HG02884 (cell line): ENCODE measurements around the gene LRRC1.
"Not testable (repeated sequence)": the region's sequence is repeated elsewhere in the genome, so short reads cannot be mapped to it uniquely, and the experiment has no call there.

Experiments
- ATAC-seq: cut with Tn5 transposase; IDR thresholded peaks from one replicate; pipeline ENCODE4 v1.9.1; 2021; ENCODE audit warnings: mild to moderate bottlenecking, moderate library complexity; ENCODE audit not compliant: unreplicated experiment

Gene LRRC1

DNA sequence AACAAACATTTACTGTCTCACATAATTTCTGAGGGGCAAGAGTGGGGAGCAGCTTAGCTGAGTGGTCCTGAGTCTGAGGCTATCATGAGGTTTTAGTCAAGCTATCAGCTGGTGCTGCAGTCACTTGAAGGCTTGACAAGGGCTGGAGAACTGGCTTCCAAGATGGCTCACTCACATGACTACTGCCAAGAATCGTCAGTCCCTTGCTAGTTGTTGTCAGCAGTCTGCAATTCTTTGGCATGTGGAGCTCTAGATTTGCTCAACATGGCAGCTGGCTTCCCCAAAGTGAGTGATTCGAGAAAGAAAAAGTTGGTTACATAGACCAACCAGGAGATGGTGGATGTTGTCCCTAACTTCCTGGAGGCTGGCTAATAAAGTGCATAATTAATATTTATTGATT lies 2.8 kb upstream of the LRRC1 start:
- no peak for ATAC-seq

DNA sequence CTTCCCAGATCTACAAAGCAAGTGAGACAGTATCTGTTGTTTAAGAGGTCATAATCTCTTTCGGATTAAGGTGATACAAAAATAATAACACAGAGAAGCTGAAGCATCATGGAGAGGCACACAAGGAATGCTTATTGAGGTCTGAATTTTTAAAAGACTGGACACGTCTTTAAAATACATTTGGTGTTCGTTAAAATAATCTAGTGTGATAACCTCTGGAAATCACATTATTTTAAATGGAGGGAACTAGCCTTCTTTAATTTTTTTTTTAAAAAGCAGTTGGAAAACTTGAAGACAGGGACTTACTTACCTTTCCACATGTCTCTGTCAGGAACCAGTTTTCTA lies 1.9 kb upstream of the LRRC1 start:
- no peak for ATAC-seq

DNA sequence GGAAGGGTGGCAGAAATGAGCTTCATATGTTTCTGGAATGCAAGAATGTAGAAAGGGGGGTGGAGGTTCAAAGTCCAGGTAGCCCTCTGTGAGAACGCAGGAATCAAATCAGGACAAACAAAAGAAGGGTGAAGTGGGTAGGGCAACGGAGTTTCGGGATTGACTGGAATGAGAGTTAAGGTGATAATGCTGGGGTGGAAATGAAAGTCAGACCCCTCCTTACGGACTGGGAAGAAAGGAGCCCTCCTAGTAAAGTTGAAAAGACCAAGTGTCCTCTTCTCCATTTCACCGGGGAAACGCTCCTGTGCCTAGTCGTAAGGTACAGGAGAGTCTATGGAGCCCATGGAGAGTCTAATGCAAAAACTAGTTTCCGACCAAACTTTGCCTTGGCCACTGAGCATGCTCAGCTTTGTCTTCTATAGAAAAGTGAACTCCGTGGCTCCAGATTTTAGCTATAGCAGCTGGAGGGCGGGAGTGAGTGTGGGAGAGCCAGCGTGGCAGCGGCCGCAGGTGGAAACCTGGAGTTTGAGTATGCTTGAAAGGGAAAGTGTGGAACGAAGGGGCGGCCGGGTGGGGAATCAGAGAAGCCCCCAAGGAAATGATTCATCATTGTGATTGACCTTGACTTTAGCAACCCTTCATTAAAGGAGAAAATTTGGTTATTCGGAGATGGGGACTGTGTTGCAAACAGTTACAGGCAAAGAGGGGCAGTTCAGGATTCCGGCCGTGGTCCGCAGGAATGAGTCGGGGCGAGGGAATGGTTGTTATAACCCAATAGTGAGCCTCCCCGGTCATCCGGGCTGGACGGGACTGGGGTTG lies 1.3 kb upstream of the LRRC1 start:
- ATAC-seq: peak; percentile 29

DNA sequence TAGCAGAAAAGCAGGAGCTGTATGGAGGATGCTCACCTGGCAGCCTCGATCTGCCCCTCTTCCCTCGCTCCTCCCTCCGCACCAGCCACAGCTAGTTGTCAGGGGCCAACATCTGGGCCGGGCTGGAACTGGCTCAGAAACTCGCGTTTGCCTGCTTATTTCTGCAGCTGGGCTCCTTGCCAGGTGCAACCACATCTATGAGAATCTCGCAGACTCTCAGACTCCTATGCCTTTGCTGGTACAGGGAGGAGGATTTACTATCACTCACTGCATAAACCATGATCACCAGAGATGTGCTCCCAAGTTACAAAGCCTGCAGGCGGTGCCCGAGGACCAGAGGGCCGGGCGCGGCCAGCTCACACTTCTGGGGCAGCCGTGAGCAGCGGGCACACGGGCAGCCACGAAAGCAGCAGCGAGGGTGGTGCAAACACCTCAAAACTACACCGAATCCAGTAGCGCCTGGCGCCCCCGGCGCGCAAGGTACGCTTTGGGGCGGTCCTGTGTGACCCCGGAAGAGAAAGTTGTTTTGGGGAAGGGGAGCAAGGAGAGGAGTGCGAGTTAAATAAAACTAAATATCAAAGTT lies 577 bp upstream of the LRRC1 start:
- ATAC-seq: peak; percentile 36

- peak; percentile 15 for ATAC-seq
These were observed 516 bp downstream of the LRRC1 start for GRCh38 chr6:53795340-53795701.

- no peak for ATAC-seq
These were observed 1.1 kb downstream of the LRRC1 start for GRCh38 chr6:53795702-53796450.

- no peak for ATAC-seq
These were observed 1.6 kb downstream of the LRRC1 start for GRCh38 chr6:53796451-53796780.

GRCh38 chr6:53796791-53797190 lies 2.0 kb downstream of the LRRC1 start:
- ATAC-seq: no peak

GRCh38 chr6:53797304-53797703 lies 2.5 kb downstream of the LRRC1 start:
- no peak for ATAC-seq

GRCh38 chr6:53799340-53799739 lies 4.5 kb downstream of the LRRC1 start:
- no peak for ATAC-seq

DNA sequence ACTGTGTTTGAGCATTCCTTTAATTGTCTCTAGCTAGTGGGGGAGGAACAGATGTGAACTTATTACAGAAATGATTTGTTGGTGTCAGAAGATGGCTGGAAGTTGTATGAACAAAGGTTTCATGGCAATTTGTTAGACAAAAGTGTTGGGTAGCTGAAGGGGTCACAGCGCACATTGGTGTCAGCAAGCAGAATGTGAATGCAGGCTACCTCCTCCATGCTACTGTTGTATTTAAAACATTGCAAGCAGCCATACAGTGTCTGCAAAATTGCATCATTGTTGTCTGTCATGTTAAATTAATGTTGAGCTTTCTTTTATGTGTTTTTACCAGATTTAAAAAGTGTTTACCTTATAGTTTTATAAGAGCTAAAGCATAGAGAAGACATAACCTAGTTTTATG lies 6.2 kb downstream of the LRRC1 start:
- ATAC-seq: no peak

- ATAC-seq: no peak
These were observed 7.8 kb downstream of the LRRC1 start for GRCh38 chr6:53802582-53802981.

DNA sequence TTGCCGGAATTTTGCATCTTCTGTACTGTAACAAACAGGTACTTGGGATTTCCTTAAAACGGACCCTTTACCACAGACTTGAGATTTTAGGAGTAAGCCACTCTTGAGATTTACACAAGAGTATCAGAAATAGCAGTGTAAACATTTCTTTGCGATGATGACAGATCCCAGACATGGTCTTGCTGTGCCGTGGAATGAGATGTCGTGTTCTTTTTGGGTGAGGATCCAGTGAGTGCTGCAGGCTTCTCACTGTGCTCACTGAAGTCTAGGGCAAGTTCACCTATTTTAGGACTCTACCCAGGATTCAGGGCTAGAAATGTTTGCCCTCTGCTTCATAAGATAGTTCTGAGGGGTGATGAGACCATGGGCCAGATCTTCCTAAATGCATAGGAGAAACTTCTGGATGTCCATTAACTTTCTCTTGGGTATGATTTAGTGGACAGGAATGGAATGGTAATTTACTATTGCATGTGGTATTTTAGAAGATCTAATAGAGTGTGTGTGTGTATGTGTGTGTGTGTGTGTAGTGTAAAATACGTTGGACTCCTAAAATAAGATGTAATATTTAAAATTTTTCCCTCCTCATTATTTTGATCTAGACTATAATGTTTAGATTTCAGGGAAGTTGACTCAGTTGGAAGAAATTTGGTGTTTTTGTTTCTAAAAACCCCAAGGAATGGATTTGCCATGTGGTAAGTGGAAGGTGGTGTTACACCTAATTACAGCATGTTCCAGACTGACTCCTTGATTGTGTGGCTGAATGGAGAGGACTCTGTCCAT lies 8.5 kb downstream of the LRRC1 start:
- no peak for ATAC-seq

GRCh38 chr6:53805016-53805415 lies 10.2 kb downstream of the LRRC1 start:
- ATAC-seq: no peak

GRCh38 chr6:53805725-53806124 lies 10.9 kb downstream of the LRRC1 start:
- no peak for ATAC-seq

GRCh38 chr6:53807606-53808005 lies 12.8 kb downstream of the LRRC1 start:
- not testable (repeated sequence) for ATAC-seq

DNA sequence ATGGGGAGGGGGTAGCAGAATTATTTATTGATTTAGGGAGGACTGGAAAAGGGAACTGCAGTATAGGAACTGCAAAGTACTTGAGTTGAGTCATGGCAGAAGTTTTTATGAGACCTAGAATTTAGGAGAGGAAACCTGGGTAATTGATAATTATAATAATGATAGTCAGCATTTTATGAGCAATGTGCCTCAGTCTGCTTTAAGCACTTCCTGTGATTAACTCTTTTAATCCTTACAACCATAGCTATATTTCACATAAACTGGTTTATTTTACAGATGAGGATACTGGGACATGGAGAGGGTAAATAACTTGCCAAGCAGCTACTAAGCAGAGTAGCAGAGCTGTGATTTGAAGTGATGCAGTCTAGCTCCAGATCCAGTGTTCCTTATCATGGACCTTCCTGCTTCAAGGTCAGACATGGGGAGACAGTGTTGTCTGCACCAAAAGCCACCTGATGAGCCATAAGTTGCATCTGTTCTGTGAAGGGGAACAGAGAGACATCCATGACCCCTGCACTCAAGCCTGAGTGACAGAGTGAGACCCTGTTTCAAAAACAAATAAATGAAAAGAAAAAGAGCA lies 13.6 kb downstream of the LRRC1 start:
- no peak for ATAC-seq

DNA sequence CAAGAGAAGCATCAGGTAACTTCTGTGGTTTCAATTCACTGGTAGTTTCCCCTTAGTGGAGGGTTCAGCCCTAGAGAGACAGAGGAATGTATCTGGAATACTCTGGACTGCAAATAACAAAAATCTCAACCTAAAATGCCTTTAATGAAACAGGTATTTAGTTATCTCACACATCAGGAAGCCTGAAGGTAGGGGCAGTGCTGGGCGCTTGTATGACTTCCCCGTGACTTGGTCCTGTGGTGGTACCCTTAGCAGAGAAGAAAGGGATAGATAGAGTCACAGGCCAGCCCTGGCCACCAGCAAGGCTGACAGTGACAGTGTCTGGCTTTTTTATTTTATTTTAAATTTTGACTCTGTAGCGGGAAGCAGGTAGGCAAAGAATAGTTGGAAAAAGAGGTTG lies 14.9 kb downstream of the LRRC1 start:
- no peak for ATAC-seq

- ATAC-seq: no peak
These were observed 16.3 kb downstream of the LRRC1 start for GRCh38 chr6:53811082-53811481.

DNA sequence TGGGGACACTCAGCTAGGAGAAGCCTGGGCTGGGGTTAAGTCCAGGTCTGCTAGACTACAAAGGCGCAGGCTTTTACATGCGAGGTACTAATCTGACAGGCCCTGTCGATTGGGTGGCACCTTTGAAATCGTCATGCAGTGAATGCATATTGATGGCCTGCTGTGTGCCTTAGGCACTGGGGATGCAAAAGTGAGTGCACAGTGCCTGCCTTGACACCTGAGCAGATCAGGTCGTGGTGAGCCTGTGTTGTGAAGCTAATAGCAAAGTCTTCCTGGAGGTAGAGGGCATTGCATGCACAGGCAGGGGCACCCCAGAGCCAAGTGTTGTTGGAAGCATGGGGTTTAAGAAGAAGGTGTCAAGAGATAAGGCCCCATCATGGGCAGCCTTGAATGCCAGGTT lies 16.9 kb downstream of the LRRC1 start:
- ATAC-seq: no peak

- no peak for ATAC-seq
These were observed 18.3 kb downstream of the LRRC1 start for GRCh38 chr6:53813096-53813495.
